Measurements from ENCODE around the gene HDHD3. TPM values are rescaled to one million over a fixed set of nuclear protein-coding genes. Genes with fewer than 3 reads are reported as not detected.

HDHD3 gene
- total RNA-seq, 3 donors from 2014 or later (not counting 1 experiment from before 2014, with no cell fraction given): 6.1 to 11.8 (median 9.6) TPM

DNA sequence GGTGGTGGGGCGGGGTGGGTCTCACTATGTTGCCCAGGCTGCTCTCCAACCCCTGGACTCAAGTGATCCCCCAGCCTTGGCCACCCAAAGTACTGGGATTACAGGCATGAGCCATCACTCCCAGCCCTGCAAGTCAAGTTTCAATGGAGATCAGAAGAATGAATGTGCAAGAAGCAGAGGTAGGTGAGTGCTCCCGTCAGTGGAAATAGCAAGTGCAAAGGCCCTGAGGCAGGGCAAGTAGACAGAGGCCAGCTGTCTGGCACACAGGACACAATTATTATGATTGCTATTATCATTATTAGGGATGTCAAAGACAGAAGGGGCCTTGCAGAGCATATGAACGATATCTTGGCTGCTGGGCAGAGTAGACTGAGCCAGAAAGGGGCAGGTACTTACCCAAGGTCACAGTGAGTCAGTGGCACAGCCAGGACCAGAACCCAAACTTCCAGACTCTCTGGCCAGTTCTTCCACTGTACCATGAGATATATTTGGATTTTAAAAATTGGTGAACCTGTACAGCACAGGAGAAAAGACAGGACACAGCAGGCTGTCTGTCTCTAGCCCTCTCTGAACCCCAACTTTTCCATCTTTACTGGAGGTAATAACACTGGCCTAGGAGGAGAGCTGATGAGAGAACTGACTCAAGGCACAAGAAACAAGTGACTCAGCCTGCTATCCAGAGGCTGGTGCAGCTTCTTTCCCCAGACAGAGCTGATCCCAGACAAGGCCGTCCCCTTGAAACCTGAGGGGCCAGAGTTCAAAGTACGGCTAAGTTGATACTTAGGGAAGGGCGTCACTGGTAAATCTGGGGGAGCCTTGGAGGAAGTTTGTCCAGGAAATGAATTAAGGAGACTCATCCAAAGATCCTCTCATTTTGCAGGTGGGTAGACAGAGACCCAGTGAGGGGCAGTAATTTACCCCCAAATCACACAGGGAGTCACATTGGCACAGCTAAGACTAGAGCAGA lies 1.4 kb downstream of the HDHD3 start:
- Mint-ChIP-seq H3K36me3 (no peaks in the 10 kb centered on the region), H3K27me3 (ENCODE audit: low read depth in 2 of 2) (no peaks in the 10 kb centered on the region), H3K4me3 (peak overlapping the region; percentile 85), H3K9me3 (no peaks in the 10 kb centered on the region), H3K4me1 (peaks cover 6 to 17% of the 10 kb centered on the region in 2 donors), H3K27ac (peak overlapping the region; percentile 43 to 66)
- H3K9me3 ChIP-seq (ENCODE audit: control insufficient read depth, insufficient read depth, low read length): no peaks in the 10 kb centered on the region
- DNase-seq: no peak
- peaks cover 17% of the 10 kb centered on the region for H3K36me3 ChIP-seq (ENCODE audit: control insufficient read depth, insufficient read depth, low read length)
- no peak overlapping the region for H3K27ac ChIP-seq (ENCODE audit: low read length)
- intact Hi-C loops (cut with micrococcal nuclease): no loop called here
- TF ChIP-seq, protein P1, sequence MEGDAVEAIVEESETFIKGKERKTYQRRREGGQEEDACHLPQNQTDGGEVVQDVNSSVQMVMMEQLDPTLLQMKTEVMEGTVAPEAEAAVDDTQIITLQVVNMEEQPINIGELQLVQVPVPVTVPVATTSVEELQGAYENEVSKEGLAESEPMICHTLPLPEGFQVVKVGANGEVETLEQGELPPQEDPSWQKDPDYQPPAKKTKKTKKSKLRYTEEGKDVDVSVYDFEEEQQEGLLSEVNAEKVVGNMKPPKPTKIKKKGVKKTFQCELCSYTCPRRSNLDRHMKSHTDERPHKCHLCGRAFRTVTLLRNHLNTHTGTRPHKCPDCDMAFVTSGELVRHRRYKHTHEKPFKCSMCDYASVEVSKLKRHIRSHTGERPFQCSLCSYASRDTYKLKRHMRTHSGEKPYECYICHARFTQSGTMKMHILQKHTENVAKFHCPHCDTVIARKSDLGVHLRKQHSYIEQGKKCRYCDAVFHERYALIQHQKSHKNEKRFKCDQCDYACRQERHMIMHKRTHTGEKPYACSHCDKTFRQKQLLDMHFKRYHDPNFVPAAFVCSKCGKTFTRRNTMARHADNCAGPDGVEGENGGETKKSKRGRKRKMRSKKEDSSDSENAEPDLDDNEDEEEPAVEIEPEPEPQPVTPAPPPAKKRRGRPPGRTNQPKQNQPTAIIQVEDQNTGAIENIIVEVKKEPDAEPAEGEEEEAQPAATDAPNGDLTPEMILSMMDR (IDR thresholded peaks at IDR 0.05): no peak
- H3K27me3 ChIP-seq (ENCODE audit: control insufficient read depth, insufficient read depth, low read length): no peaks in the 10 kb centered on the region
- no peak overlapping the region for H3K4me3 ChIP-seq (ENCODE audit: low read length)
- 97% methylated on average over 6 of the region's 6 CpGs for WGBS (ENCODE audit: insufficient coverage)
- no peak for ATAC-seq
- H3K4me1 ChIP-seq (ENCODE audit: control insufficient read depth, insufficient read depth, low read length): peaks cover 21% of the 10 kb centered on the region

DNA sequence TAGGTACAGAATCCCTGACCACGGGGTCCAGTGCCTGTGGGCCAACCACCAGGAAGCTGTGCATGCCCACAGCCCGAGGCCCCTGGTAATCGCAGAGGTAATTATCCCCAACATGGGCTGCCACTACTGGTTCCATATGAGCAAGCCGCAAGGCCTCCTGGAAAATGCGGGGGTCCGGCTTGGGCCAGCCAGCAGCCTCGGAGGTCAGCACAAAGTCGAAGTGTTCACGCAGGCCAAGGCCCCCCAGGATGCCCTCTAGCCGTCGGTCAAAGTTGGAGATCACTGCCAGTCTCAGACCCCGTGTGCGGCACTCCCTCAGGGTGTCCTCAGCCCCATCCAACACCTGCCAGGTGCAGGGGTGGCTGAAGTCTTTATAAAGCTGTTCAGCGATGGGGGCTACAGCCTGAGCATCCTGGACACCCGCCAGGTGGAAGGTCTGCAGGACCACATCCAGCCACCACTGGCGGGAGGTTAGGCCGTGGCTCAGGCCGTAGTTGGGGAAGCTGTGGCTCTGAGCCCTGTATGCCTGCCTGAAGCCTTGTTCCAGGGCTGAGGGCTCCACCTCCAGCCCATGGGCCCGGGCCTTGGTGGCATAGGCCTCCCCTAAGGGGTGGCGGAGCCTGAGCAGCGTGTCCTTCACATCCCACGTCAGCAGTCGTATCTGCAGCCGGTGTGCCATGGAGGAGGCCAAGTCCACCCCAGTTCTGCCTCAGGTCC lies 3.0 kb downstream of the HDHD3 start:
- no peaks in the 10 kb centered on the region for H3K36me3 Mint-ChIP-seq
- ATAC-seq (no peak), DNase-seq (no peak)
- no peaks in the 10 kb centered on the region for H3K27me3 Mint-ChIP-seq (ENCODE audit: low read depth in 2 of 2)
- no peak overlapping the region for H3K4me3 ChIP-seq (ENCODE audit: low read length)
- H3K4me3 Mint-ChIP-seq: no peak overlapping the region
- H3K27ac Mint-ChIP-seq: no peak overlapping the region
- no peaks in the 10 kb centered on the region for H3K9me3 Mint-ChIP-seq
- no peaks in the 10 kb centered on the region for H3K9me3 ChIP-seq (ENCODE audit: control insufficient read depth, insufficient read depth, low read length)
- H3K27me3 ChIP-seq (ENCODE audit: control insufficient read depth, insufficient read depth, low read length): no peaks in the 10 kb centered on the region
- TF ChIP-seq, protein P1 (IDR thresholded peaks at IDR 0.05): no peak
- peaks cover 21% of the 10 kb centered on the region for H3K4me1 ChIP-seq (ENCODE audit: control insufficient read depth, insufficient read depth, low read length)
- H3K27ac ChIP-seq (ENCODE audit: low read length): no peak overlapping the region
- peaks cover 6 to 17% of the 10 kb centered on the region in 2 donors for H3K4me1 Mint-ChIP-seq
- intact Hi-C loops (cut with micrococcal nuclease): no loop called here
- peaks cover 17% of the 10 kb centered on the region for H3K36me3 ChIP-seq (ENCODE audit: control insufficient read depth, insufficient read depth, low read length)
- WGBS (ENCODE audit: insufficient coverage): 95% methylated on average over 24 of the region's 24 CpGs

DNA sequence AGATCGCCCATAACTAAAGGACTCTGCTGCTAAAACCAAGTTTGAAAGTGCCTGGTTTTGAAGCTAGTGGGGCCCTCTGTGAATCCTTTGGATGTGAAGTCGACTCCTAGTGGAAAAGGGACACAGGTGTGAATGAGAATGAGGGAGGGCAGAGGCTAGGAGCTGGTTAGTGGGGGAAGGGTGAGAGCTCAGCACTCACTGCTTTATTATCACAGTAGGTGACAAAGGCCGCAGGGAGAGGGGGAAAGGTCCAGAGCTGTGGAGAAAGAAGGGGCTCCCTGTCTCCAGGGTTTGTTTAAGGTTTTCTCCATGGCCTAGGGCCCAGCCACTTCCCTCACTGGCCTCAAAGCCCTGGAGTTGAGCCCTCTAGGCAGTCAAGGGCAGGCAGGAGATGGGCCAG lies 3.5 kb downstream of the HDHD3 start:
- Mint-ChIP-seq H3K27ac (peak overlapping the region in 1 of 2 donors; percentile 33), H3K9me3 (no peaks in the 10 kb centered on the region), H3K27me3 (ENCODE audit: low read depth in 2 of 2) (no peaks in the 10 kb centered on the region), H3K4me1 (peaks cover 6 to 17% of the 10 kb centered on the region in 2 donors), H3K4me3 (no peak overlapping the region), H3K36me3 (no peaks in the 10 kb centered on the region)
- intact Hi-C loops (cut with micrococcal nuclease): no loop called here
- no peaks in the 10 kb centered on the region for H3K27me3 ChIP-seq (ENCODE audit: control insufficient read depth, insufficient read depth, low read length)
- peaks cover 21% of the 10 kb centered on the region for H3K4me1 ChIP-seq (ENCODE audit: control insufficient read depth, insufficient read depth, low read length)
- no peaks in the 10 kb centered on the region for H3K9me3 ChIP-seq (ENCODE audit: control insufficient read depth, insufficient read depth, low read length)
- peaks cover 17% of the 10 kb centered on the region for H3K36me3 ChIP-seq (ENCODE audit: control insufficient read depth, insufficient read depth, low read length)
- ATAC-seq (no peak), DNase-seq (no peak)
- 88% methylated on average over 3 of the region's 3 CpGs for WGBS (ENCODE audit: insufficient coverage)
- no peak overlapping the region for H3K27ac ChIP-seq (ENCODE audit: low read length)
- TF ChIP-seq, protein P1 (IDR thresholded peaks at IDR 0.05): no peak
- H3K4me3 ChIP-seq (ENCODE audit: low read length): no peak overlapping the region

Measured in natural killer cell (primary cell).